ENCODE results near the gene PPP3CA.

- no peak for TF ChIP-seq EZH2 (IDR thresholded peaks at IDR 0.05; ENCODE audit: insufficient read depth, poor library complexity, severe bottlenecking)
- no peak for TF ChIP-seq EZH2phosphoT487 (IDR thresholded peaks at IDR 0.05; ENCODE audit: insufficient read depth, low read depth)
Measured at GRCh38 chr4:101135371-101136010, 211.8 kb downstream of the PPP3CA start.
